IMR-90 (cell line): ENCODE measurements around the gene ESD. TPM values are rescaled to one million over a fixed set of nuclear protein-coding genes. Genes with fewer than 3 reads are reported as not detected.

Experiments
- ATAC-seq: fragments of 200-7000 bp; cut with Tn5 transposase; 2 replicates; pipeline ENCODE4 v1.9.1; 2020; ENCODE audit warnings: low read depth, mild to moderate bottlenecking, moderate library complexity
- BruUV-seq: library from RNA; stranded (reverse); fragments of 400-500 nt; replicated peaks from 2 replicates; lab custom pipeline; 2021; lab: Mats Ljungman, UMichigan
- CTCF ChIA-PET: fragments of 300-600 bp; formaldehyde crosslinking; extraction: SDS; loops from one replicate; lab custom pipeline; 2021; ENCODE audit warnings: antibody characterized with exemption; lab: Yijun Ruan, JAX
- POLR2A ChIA-PET: fragments of 300-600 bp; sonication (Branson Sonifier 250); formaldehyde crosslinking; loops from one replicate; lab custom pipeline; 2022; ENCODE audit warnings: antibody characterized with exemption; ENCODE audit not compliant: unreplicated experiment; lab: Charles Lee
- DNase-seq: peaks from one replicate; pipeline ENCODE4 v3.0.0; 2013
- H2AFZ ChIP-seq: replicated peaks from 2 replicates; pipeline ENCODE3; 2013; ENCODE audit warnings: low read length, mild to moderate bottlenecking; ENCODE audit not compliant: poor library complexity
- H2AK5ac ChIP-seq: 2 replicates; pipeline ENCODE4 v1.6.1; 2013; ENCODE audit warnings: low read depth, low read length, inconsistent platforms
- H2AK9ac ChIP-seq: replicated peaks from 2 replicates; pipeline ENCODE3; 2013; ENCODE audit warnings: mild to moderate bottlenecking, low read depth, low read length, moderate library complexity; ENCODE audit not compliant: poor library complexity
- H2BK120ac ChIP-seq: 2 replicates; pipeline ENCODE4 v1.6.1; 2013; ENCODE audit warnings: low read depth, low read length, inconsistent platforms
- H2BK15ac ChIP-seq: 3 replicates; pipeline ENCODE4 v1.6.1; 2013; ENCODE audit warnings: low read depth, low read length, inconsistent platforms
- H2BK20ac ChIP-seq: 2 replicates; pipeline ENCODE4 v1.6.1; 2013; ENCODE audit warnings: low read depth, mild to moderate bottlenecking, inconsistent platforms, low read length, moderate library complexity
- H2BK5ac ChIP-seq: 2 replicates; pipeline ENCODE4 v1.6.1; 2013; ENCODE audit warnings: mild to moderate bottlenecking, low read depth, low read length, inconsistent platforms; ENCODE audit not compliant: poor library complexity, severe bottlenecking
- H3K14ac ChIP-seq: replicated peaks from 2 replicates; pipeline ENCODE4 v1.6.1; 2013; ENCODE audit warnings: low read depth, low read length, inconsistent platforms
- H3K18ac ChIP-seq: 2 replicates; pipeline ENCODE4 v1.6.1; 2013; ENCODE audit warnings: low read depth, low read length, control low read depth
- H3K23ac ChIP-seq: 2 replicates; pipeline ENCODE4 v1.6.1; 2013; ENCODE audit warnings: low read depth, low read length, inconsistent platforms
- H3K27ac ChIP-seq: 2 replicates; pipeline ENCODE4 v1.5.1; 2013; ENCODE audit warnings: mild to moderate bottlenecking, control low read depth, low read length; ENCODE audit not compliant: insufficient read depth
- H3K27me3 ChIP-seq: 2 replicates; pipeline ENCODE4 v1.6.1; 2013; ENCODE audit warnings: low read length; ENCODE audit not compliant: control insufficient read depth, insufficient read depth
- H3K36me3 ChIP-seq: 2 replicates; pipeline ENCODE4 v1.6.1; 2013; ENCODE audit warnings: low read length, mixed read lengths; ENCODE audit not compliant: control insufficient read depth, insufficient read depth
- H3K4ac ChIP-seq: 2 replicates; pipeline ENCODE4 v1.6.1; 2013; ENCODE audit warnings: low read depth, low read length, inconsistent platforms
- H3K4me1 ChIP-seq: 2 replicates; pipeline ENCODE4 v1.6.1; 2013; ENCODE audit warnings: low read length, mixed read lengths; ENCODE audit not compliant: control insufficient read depth, insufficient read depth
- H3K4me2 ChIP-seq: 2 replicates; pipeline ENCODE4 v1.6.1; 2013; ENCODE audit warnings: low read depth, mild to moderate bottlenecking, control low read depth, low read length, moderate library complexity
- H3K4me3 ChIP-seq: 2 replicates; pipeline ENCODE4 v1.5.1; 2013; ENCODE audit warnings: low read depth, mild to moderate bottlenecking, control low read depth, low read length, moderate library complexity; ENCODE audit not compliant: insufficient read depth
- H3K56ac ChIP-seq: 2 replicates; pipeline ENCODE4 v1.6.1; 2013; ENCODE audit warnings: low read length, inconsistent platforms; ENCODE audit not compliant: insufficient read depth; ENCODE audit errors: extremely low read depth
- H3K79me1 ChIP-seq, 2 experiments: 2 replicates each; pipeline ENCODE4 v1.6.1; 2013; ENCODE audit warnings: low read length in 2 of 2, inconsistent platforms in 1 of 2, low read depth in 1 of 2
- H3K9ac ChIP-seq: 2 replicates; pipeline ENCODE4 v1.6.1; 2013; ENCODE audit warnings: low read depth, low read length, control low read depth
- H3K9me1 ChIP-seq: 2 replicates; pipeline ENCODE4 v1.6.1; 2013; ENCODE audit warnings: low read length, inconsistent platforms; ENCODE audit not compliant: insufficient read depth
- H3K9me3 ChIP-seq: 2 replicates; pipeline ENCODE4 v1.6.1; 2013; ENCODE audit warnings: low read length; ENCODE audit not compliant: control insufficient read depth, insufficient read depth
- H4K20me1 ChIP-seq: 2 replicates; pipeline ENCODE4 v1.6.1; 2013; ENCODE audit warnings: low read length, inconsistent platforms; ENCODE audit not compliant: insufficient read depth
- H4K5ac ChIP-seq: 2 replicates; pipeline ENCODE4 v1.6.1; 2013; ENCODE audit warnings: mild to moderate bottlenecking, low read depth, low read length, control low read depth
- H4K8ac ChIP-seq, 2 experiments: 2 replicates each; pipeline ENCODE4 v1.6.1; 2013; ENCODE audit warnings: low read depth in 2 of 2, low read length in 2 of 2, control low read depth in 1 of 2, inconsistent platforms in 1 of 2
- H4K91ac ChIP-seq: 2 replicates; pipeline ENCODE4 v1.6.1; 2013; ENCODE audit warnings: low read depth, low read length, inconsistent platforms; ENCODE audit not compliant: insufficient read depth
- BHLHE40 ChIP-seq: fragments of 150-350 bp; IDR thresholded peaks from 2 replicates; pipeline ENCODE4 v1.6.1; 2016; ENCODE audit warnings: mild to moderate bottlenecking, low read depth, low read length
- CEBPB ChIP-seq: IDR thresholded peaks from 2 replicates; pipeline ENCODE4 v1.6.1; 2012; ENCODE audit warnings: low read depth, low read length, improper control_type of control experiment
- CHD1 ChIP-seq: IDR thresholded peaks from 2 replicates; pipeline ENCODE4 v1.6.1; 2012; ENCODE audit warnings: low read depth, low read length, improper control_type of control experiment
- FOS ChIP-seq: fragments of 150-350 bp; IDR thresholded peaks from 2 replicates; pipeline ENCODE4 v1.6.1; 2016; ENCODE audit warnings: low read depth, low read length
- MAFK ChIP-seq: IDR thresholded peaks from 2 replicates; pipeline ENCODE4 v1.6.1; 2012; ENCODE audit warnings: low read depth, low read length, improper control_type of control experiment
- MAZ ChIP-seq: IDR thresholded peaks from 2 replicates; pipeline ENCODE4 v1.6.1; 2012; ENCODE audit warnings: low read depth, mild to moderate bottlenecking, low read length, improper control_type of control experiment, moderate library complexity, borderline replicate concordance
- MXI1 ChIP-seq: IDR thresholded peaks from 2 replicates; pipeline ENCODE4 v1.6.1; 2012; ENCODE audit warnings: low read depth, mild to moderate bottlenecking, low read length, moderate library complexity, borderline replicate concordance
- NFE2L2 ChIP-seq: fragments of 150-350 bp; IDR thresholded peaks from 2 replicates; pipeline ENCODE4 v1.6.1; 2016; ENCODE audit warnings: low read depth, mild to moderate bottlenecking, low read length
- POLR2A ChIP-seq: IDR thresholded peaks from 2 replicates; pipeline ENCODE4 v1.6.1; 2012; ENCODE audit warnings: mild to moderate bottlenecking, low read depth, low read length
- RAD21 ChIP-seq: IDR thresholded peaks from 2 replicates; pipeline ENCODE4 v1.6.1; 2012; ENCODE audit warnings: low read length, improper control_type of control experiment
- RCOR1 ChIP-seq: IDR thresholded peaks from 2 replicates; pipeline ENCODE4 v1.6.1; 2012; ENCODE audit warnings: mild to moderate bottlenecking, low read length, improper control_type of control experiment; ENCODE audit not compliant: insufficient replicate concordance
- RFX5 ChIP-seq: IDR thresholded peaks from 2 replicates; pipeline ENCODE4 v1.8.0; 2012; ENCODE audit warnings: low read depth, mild to moderate bottlenecking, low read length, moderate library complexity
- SMC3 ChIP-seq: fragments of 150-350 bp; IDR thresholded peaks from 2 replicates; pipeline ENCODE4 v1.6.1; 2016; ENCODE audit warnings: low read depth, mild to moderate bottlenecking, antibody characterized with exemption, low read length, moderate library complexity
- WGBS, 2 experiments: methylation state at CpG; one replicate each; pipeline versions ENCODE4 v1.1.5 to v1.1.7; 2013; ENCODE audit warnings: missing lambda C conversion rate in 2 of 2; ENCODE audit not compliant: insufficient read length in 1 of 2; ENCODE audit errors: extremely low coverage in 2 of 2; 5-methylcytosine and 5-hydroxymethylcytosine counted together
- dilution Hi-C: fragments of 300-500 bp; cut with HindIII; formaldehyde crosslinking; loops from one replicate; pipeline ENCODE4 v1.14.3; 2018; ENCODE audit warnings: low sequenced_read_pairs; ENCODE audit not compliant: unreplicated experiment
- in situ Hi-C: fragments of 300-500 bp; cut with MboI; formaldehyde crosslinking; loops from 3 replicates; pipeline ENCODE4 v1.14.3; 2019; ENCODE audit warnings: low sequenced_read_pairs, inconsistent platforms, mixed read lengths
- intact Hi-C: fragments of 100-400 bp; cut with micrococcal nuclease; formaldehyde crosslinking; loops from 2 replicates; pipeline ENCODE4 v1.10.0; 2022
- polyA plus RNA-seq, 3 experiments: library from polyadenylated mRNA; depleted of rRNA; stranded (reverse); fragments of >200 nt; gene quantifications; 2 replicates each; pipeline ENCODE4 v1.2.3, GENCODE V29; 2012; ENCODE audit warnings: low replicate concordance in 1 of 3
- total RNA-seq: library from RNA; depleted of rRNA; stranded (reverse); fragments of >200 nt; gene quantifications from 2 replicates; pipeline ENCODE4 v1.2.3, GENCODE V29; 2012
- TF ChIP-seq, protein P1 (sequence below): fragments of 150-350 bp; IDR thresholded peaks from 2 replicates; pipeline ENCODE4 v1.6.1; 2017; ENCODE audit warnings: mild to moderate bottlenecking, antibody characterized with exemption, low read length, low read depth
- TF ChIP-seq, protein P2 (sequence below): fragments of 150-350 bp; IDR thresholded peaks from 2 replicates; pipeline ENCODE4 v1.6.1; 2016; ENCODE audit warnings: low read depth, mild to moderate bottlenecking, low read length, moderate library complexity, borderline replicate concordance
- TF ChIP-seq, protein P3 (sequence below): conservative IDR thresholded peaks from 2 replicates; pipeline ENCODE4 v1.5.1; 2012; ENCODE audit warnings: mild to moderate bottlenecking, low read depth, low read length, improper control_type of control experiment

Gene ESD
- total and polyA plus RNA-seq, 2 of the 4 experiments (the other 2 are of a cell fraction) = 90.4 to 135 TPM

DNA sequence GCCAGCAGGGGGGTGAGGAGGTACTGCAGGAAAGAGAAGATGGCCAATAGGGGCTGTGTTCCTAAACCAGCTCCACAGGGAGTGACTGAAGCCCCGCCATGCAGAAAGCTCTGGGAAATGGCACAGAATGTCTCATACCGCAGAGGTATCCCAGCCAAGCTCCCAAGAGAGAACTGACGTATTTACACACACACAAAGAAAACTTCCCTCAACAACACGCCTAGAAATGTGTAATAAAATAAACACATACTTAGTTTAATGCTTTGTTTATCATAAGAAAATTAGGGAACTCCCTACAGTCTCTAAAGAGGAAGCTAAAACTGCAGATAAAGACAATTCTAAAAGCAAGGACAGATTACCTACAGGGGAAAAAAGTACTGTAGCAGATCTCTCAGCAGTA is 40.0 kb downstream of the ESD start:
- Histone ChIP-seq H3K9ac (no peak overlapping the region), H3K36me3 (peaks cover 3% of the 10 kb centered on the region), H3K9me1 (no peaks in the 10 kb centered on the region), H2BK20ac (no peak overlapping the region), H4K20me1 (no peaks in the 10 kb centered on the region), H2BK15ac (no peak overlapping the region), H3K14ac (no peak overlapping the region), H3K4me3 (no peak overlapping the region), H2BK120ac (no peak overlapping the region), H2AK9ac (no peak overlapping the region), H4K8ac (no peak overlapping the region), H3K23ac (no peak overlapping the region), H4K91ac (no peak overlapping the region), H3K9me3 (no peaks in the 10 kb centered on the region), H4K5ac (no peak overlapping the region), H3K4ac (no peak overlapping the region), H3K27ac (no peak overlapping the region), H3K27me3 (peaks cover 10% of the 10 kb centered on the region), H3K56ac (no peak overlapping the region), H3K4me2 (no peak overlapping the region), H3K79me1 (no peaks in the 10 kb centered on the region), H3K4me1 (no peaks in the 10 kb centered on the region; the same call in 1 of the 2 replicates), H3K18ac (no peak overlapping the region), H2AK5ac (no peak overlapping the region), H2AFZ (no peak overlapping the region), H2BK5ac (no peak overlapping the region)
- BruUV-seq = no TSS peak
- dilution Hi-C loops = no loop called here
- in situ Hi-C loops = no loop called here
- peak; percentile 48 for DNase-seq
- ChIA-PET CTCF (no interaction called here), POLR2A (no interaction called here)
- intact Hi-C loops = no loop called here
- WGBS, 2 experiments = no CpG with 5 or more reads among the region's 4 CpGs
- TF ChIP-seq RCOR1 (no peak), BHLHE40 (no peak), MXI1 (no peak), MAFK (no peak), FOS (no peak), CEBPB (no peak), MAZ (no peak), RAD21 (no peak), SMC3 (no peak), RFX5 (no peak), CHD1 (no peak), NFE2L2 (no peak), POLR2A (no peak)
- TF ChIP-seq, protein P1, sequence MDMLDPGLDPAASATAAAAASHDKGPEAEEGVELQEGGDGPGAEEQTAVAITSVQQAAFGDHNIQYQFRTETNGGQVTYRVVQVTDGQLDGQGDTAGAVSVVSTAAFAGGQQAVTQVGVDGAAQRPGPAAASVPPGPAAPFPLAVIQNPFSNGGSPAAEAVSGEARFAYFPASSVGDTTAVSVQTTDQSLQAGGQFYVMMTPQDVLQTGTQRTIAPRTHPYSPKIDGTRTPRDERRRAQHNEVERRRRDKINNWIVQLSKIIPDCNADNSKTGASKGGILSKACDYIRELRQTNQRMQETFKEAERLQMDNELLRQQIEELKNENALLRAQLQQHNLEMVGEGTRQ = no peak
- TF ChIP-seq, protein P2, sequence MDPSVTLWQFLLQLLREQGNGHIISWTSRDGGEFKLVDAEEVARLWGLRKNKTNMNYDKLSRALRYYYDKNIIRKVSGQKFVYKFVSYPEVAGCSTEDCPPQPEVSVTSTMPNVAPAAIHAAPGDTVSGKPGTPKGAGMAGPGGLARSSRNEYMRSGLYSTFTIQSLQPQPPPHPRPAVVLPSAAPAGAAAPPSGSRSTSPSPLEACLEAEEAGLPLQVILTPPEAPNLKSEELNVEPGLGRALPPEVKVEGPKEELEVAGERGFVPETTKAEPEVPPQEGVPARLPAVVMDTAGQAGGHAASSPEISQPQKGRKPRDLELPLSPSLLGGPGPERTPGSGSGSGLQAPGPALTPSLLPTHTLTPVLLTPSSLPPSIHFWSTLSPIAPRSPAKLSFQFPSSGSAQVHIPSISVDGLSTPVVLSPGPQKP = no peak
- TF ChIP-seq, protein P3, sequence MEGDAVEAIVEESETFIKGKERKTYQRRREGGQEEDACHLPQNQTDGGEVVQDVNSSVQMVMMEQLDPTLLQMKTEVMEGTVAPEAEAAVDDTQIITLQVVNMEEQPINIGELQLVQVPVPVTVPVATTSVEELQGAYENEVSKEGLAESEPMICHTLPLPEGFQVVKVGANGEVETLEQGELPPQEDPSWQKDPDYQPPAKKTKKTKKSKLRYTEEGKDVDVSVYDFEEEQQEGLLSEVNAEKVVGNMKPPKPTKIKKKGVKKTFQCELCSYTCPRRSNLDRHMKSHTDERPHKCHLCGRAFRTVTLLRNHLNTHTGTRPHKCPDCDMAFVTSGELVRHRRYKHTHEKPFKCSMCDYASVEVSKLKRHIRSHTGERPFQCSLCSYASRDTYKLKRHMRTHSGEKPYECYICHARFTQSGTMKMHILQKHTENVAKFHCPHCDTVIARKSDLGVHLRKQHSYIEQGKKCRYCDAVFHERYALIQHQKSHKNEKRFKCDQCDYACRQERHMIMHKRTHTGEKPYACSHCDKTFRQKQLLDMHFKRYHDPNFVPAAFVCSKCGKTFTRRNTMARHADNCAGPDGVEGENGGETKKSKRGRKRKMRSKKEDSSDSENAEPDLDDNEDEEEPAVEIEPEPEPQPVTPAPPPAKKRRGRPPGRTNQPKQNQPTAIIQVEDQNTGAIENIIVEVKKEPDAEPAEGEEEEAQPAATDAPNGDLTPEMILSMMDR = no peak
- peak; percentile 58; the same call in 1 of the 2 replicates for ATAC-seq
